Neural crest cell (in vitro differentiated cells): Measurements from ENCODE around the gene AMOTL1. TPM values are rescaled to one million over a fixed set of nuclear protein-coding genes. Genes with fewer than 3 reads are reported as not detected.

ENCODE experiments used
- DNase-seq: peaks from one replicate; pipeline ENCODE4 v3.0.0; 2021; ENCODE audit warnings: low read depth, mixed read lengths, low spot score
- H3K27ac Mint-ChIP-seq: one replicate; pipeline ENCODE4 v1.8.0; 2021; ENCODE audit warnings: mild to moderate bottlenecking, mixed read lengths; ENCODE audit not compliant: unreplicated experiment
- H3K27me3 Mint-ChIP-seq: 2 replicates; pipeline ENCODE4 v1.8.0; 2021; ENCODE audit warnings: low read depth, mild to moderate bottlenecking, mixed read lengths
- H3K36me3 Mint-ChIP-seq: 2 replicates; pipeline ENCODE4 v1.8.0; 2021; ENCODE audit warnings: low read depth, mild to moderate bottlenecking, mixed read lengths
- H3K4me1 Mint-ChIP-seq: 2 replicates; pipeline ENCODE4 v1.8.0; 2021; ENCODE audit warnings: mixed read lengths
- H3K4me3 Mint-ChIP-seq: one replicate; pipeline ENCODE4 v1.8.0; 2021; ENCODE audit warnings: mild to moderate bottlenecking, mixed read lengths
- H3K9me3 Mint-ChIP-seq: 2 replicates; pipeline ENCODE4 v1.8.0; 2021; ENCODE audit warnings: mixed read lengths
- total RNA-seq: library from RNA; stranded (reverse); gene quantifications from 2 replicates; pipeline ENCODE4 v1.2.1, GENCODE V29; 2021
- TF ChIP-seq, protein P1 (sequence below): fragments of 200-600 bp; sonication (generic); conservative IDR thresholded peaks from 2 replicates; pipeline ENCODE4 v1.5.0; 2021; ENCODE audit warnings: antibody characterized with exemption, mild to moderate bottlenecking

AMOTL1 gene
- total RNA-seq, 1 donor from 2014 or later: 67.5 TPM

DNA sequence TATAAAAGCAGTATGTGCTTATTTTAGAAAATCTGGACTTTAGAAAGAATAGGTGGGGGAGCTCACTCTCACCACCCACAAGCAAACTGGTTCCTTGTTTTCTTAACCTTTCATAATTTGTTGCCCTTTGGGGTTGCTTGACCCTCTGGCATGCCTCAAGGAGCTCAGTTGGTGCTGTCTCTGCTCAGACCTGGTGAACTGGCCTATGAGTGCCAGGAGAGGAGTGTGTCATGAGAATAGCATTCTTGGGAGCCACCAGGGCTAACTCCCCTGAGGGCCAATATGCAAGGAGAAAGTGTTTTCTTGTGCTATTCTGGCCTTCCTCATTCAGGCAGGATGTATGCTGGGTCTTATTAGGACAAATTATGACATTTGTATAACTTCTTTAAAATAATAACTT lies 21.0 kb upstream of the AMOTL1 start:
- DNase-seq: no peak
- Mint-ChIP-seq H3K9me3 (no peaks in the 10 kb centered on the region), H3K4me3 (no peak overlapping the region), H3K27ac (no peak overlapping the region), H3K27me3 (no peaks in the 10 kb centered on the region), H3K4me1 (peaks cover 21% of the 10 kb centered on the region), H3K36me3 (no peaks in the 10 kb centered on the region)
- TF ChIP-seq, protein P1, sequence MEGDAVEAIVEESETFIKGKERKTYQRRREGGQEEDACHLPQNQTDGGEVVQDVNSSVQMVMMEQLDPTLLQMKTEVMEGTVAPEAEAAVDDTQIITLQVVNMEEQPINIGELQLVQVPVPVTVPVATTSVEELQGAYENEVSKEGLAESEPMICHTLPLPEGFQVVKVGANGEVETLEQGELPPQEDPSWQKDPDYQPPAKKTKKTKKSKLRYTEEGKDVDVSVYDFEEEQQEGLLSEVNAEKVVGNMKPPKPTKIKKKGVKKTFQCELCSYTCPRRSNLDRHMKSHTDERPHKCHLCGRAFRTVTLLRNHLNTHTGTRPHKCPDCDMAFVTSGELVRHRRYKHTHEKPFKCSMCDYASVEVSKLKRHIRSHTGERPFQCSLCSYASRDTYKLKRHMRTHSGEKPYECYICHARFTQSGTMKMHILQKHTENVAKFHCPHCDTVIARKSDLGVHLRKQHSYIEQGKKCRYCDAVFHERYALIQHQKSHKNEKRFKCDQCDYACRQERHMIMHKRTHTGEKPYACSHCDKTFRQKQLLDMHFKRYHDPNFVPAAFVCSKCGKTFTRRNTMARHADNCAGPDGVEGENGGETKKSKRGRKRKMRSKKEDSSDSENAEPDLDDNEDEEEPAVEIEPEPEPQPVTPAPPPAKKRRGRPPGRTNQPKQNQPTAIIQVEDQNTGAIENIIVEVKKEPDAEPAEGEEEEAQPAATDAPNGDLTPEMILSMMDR: no peak

DNA sequence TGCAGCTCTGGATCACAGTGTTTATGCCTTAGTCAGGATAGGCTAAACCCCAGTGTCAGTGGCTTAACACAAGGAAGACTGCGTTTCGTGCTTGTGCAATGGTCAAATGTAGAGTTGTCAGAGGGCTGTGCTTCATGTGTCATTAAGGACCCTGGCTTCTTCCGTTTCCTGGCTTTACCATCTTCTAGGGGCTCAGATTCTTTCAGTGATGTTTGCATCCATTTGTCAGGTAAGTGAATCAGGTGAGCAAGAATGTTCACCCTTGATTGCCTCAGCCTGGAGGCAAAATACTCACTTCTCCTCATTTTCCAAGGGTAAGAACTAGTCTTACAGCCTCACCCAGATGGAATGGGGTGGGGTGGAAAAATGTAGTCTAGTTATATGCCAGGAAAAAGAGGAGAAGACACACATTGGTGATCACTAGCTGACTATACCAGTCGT lies 20.5 kb upstream of the AMOTL1 start:
- Mint-ChIP-seq H3K9me3 (no peaks in the 10 kb centered on the region), H3K36me3 (no peaks in the 10 kb centered on the region), H3K27ac (no peak overlapping the region), H3K4me3 (no peak overlapping the region), H3K27me3 (no peaks in the 10 kb centered on the region), H3K4me1 (peaks cover 19% of the 10 kb centered on the region)
- DNase-seq: no peak
- TF ChIP-seq, protein P1: no peak

DNA sequence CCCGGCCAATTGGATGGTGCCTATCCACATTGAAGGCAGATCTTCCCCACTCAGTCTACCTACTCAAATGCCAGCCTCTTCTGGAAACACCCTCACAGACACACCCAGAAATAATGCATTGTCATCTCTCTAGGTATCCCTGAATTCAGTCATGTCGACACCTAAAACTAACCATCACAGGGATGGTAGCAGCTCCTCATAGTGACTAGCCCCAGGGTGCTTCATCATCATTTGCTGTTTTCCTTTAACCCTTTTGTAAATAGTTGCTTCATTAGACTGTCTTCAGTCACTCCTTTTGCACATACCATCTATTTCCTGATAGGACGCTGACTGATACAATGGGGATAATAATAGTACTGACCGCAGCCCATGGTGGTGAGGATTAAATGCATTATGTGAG lies 18.8 kb upstream of the AMOTL1 start:
- H3K27ac Mint-ChIP-seq: no peak overlapping the region
- no peaks in the 10 kb centered on the region for H3K36me3 Mint-ChIP-seq
- TF ChIP-seq, protein P1: no peak
- H3K4me1 Mint-ChIP-seq: peaks cover 11% of the 10 kb centered on the region
- no peaks in the 10 kb centered on the region for H3K9me3 Mint-ChIP-seq
- H3K27me3 Mint-ChIP-seq: no peaks in the 10 kb centered on the region
- no peak overlapping the region for H3K4me3 Mint-ChIP-seq
- DNase-seq: no peak

DNA sequence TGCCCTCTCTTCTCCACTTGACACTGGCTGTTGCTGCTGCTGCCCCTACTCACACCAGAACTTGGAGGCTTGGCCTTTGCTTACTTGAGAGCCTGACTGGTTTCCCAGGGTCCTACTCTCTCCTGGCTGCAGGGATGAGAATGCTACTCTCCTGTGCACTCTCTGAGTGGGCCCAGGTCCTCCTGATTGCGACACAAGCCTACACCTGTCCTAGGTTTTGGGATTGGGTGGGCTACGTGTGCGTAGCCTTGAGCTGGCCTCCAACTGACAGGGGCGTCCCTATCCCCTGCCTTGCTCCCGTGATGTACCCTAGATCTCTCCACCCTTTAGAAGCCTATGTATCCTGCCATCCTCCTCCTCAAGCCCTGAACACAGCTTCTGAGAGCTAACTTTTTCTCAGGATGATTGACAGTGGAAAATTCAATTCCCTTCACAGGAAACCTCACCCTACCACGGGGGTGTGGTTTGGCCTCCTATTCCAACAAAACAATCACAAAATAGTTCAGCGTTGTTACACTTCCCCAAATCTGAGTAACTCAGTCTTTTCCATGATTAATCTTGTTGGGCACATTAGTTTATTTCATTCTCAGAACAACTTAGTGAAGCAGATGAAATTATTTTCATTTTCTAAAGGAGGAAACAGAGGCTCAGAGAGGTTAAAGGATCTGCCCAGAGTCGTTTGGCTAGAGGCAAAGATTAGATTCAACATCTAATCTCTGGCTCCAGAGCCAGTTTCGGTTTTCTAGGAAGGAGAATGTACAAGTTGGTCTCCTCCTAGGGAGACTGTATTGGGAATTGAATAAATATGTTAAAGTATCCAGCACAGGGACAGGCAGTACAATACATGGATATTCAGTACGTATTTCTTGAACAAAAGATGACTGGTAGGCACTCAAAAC lies 17.6 kb upstream of the AMOTL1 start:
- Mint-ChIP-seq H3K4me1 (peaks cover 11% of the 10 kb centered on the region), H3K36me3 (no peaks in the 10 kb centered on the region), H3K27me3 (no peaks in the 10 kb centered on the region), H3K4me3 (no peak overlapping the region), H3K9me3 (no peaks in the 10 kb centered on the region), H3K27ac (no peak overlapping the region)
- TF ChIP-seq, protein P1: no peak
- DNase-seq: no peak

DNA sequence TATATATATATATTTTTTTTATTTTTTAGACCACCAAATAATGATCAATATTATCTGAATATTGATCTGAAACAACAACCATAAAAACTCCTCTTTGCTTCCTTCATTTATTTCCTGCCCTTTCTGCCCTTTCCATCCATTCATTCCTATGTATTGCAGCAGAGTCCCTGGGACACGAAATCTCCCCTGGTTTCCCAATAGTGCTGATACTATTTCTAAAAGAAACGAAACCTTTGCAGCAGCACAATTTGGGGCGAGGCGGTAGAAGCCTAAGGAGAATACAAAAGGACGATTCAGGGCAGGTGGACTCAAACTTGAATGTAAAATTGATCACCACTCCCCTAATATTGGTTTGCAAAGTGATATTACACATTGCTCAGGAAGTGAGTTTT lies 16.9 kb upstream of the AMOTL1 start:
- H3K27ac Mint-ChIP-seq: no peak overlapping the region
- H3K9me3 Mint-ChIP-seq: no peaks in the 10 kb centered on the region
- no peak for DNase-seq
- TF ChIP-seq, protein P1: no peak
- H3K4me1 Mint-ChIP-seq: peaks cover 11% of the 10 kb centered on the region
- H3K4me3 Mint-ChIP-seq: no peak overlapping the region
- no peaks in the 10 kb centered on the region for H3K27me3 Mint-ChIP-seq
- H3K36me3 Mint-ChIP-seq: no peaks in the 10 kb centered on the region
